Nephron (organoid): Measurements from ENCODE around the gene PPFIA4.
"Not testable (repeated sequence)": the region's sequence is repeated elsewhere in the genome, so short reads cannot be mapped to it uniquely, and the experiment has no call there.

Experiments used
- H3K27ac Mint-ChIP-seq, 3 experiments: 2 replicates each; pipeline ENCODE4 v1.8.0; 2020; ENCODE audit warnings: mixed read lengths in 3 of 3, mild to moderate bottlenecking in 2 of 3, moderate library complexity in 1 of 3
- H3K27me3 Mint-ChIP-seq: 2 replicates; pipeline ENCODE4 v1.8.0; 2021; ENCODE audit warnings: low read depth, mild to moderate bottlenecking, moderate library complexity, mixed read lengths
- H3K36me3 Mint-ChIP-seq: 2 replicates; pipeline ENCODE4 v1.8.0; 2020; ENCODE audit warnings: low read depth, mixed read lengths
- H3K4me1 Mint-ChIP-seq: 2 replicates; pipeline ENCODE4 v1.8.0; 2020; ENCODE audit warnings: mixed read lengths
- H3K4me3 Mint-ChIP-seq, 3 experiments: 2 replicates each; pipeline ENCODE4 v1.8.0; 2020; ENCODE audit warnings: mild to moderate bottlenecking in 3 of 3, mixed read lengths in 3 of 3, moderate library complexity in 2 of 3
- H3K9me3 Mint-ChIP-seq: 2 replicates; pipeline ENCODE4 v1.8.0; 2020; ENCODE audit warnings: mixed read lengths
- CTCF ChIP-seq, 3 experiments: fragments of 200-600 bp; sonication (generic); IDR thresholded peaks; one replicate each; pipeline ENCODE4 v1.5.0; 2021; ENCODE audit warnings: antibody characterized with exemption in 3 of 3; ENCODE audit not compliant: unreplicated experiment in 3 of 3

Gene PPFIA4

GRCh38 chr1:202998836-202999750 is 27.2 kb upstream of the PPFIA4 start:
- H3K27ac Mint-ChIP-seq, result no peak overlapping the region
- no peaks in the 10 kb centered on the region for H3K9me3 Mint-ChIP-seq
- H3K27me3 Mint-ChIP-seq, result peaks cover 50% of the 10 kb centered on the region
- TF ChIP-seq CTCF (IDR thresholded peaks at IDR 0.05; ENCODE audit: unreplicated experiment in 3 of 3), result peak; percentile 77 to 82 (median 79)
- H3K36me3 Mint-ChIP-seq, result no peaks in the 10 kb centered on the region
- H3K4me1 Mint-ChIP-seq, result no peaks in the 10 kb centered on the region
- no peak overlapping the region for H3K4me3 Mint-ChIP-seq

- Mint-ChIP-seq H3K9me3 (no peaks in the 10 kb centered on the region), H3K27me3 (peaks cover 38% of the 10 kb centered on the region), H3K4me3 (no peak overlapping the region), H3K36me3 (no peaks in the 10 kb centered on the region), H3K27ac (no peak overlapping the region), H3K4me1 (no peaks in the 10 kb centered on the region)
- TF ChIP-seq CTCF (IDR thresholded peaks at IDR 0.05; ENCODE audit: unreplicated experiment in 3 of 3), result no peak
These were observed 25.9 kb upstream of the PPFIA4 start for GRCh38 chr1:203000217-203000944.

GRCh38 chr1:203001986-203002385 is 24.3 kb upstream of the PPFIA4 start:
- TF ChIP-seq CTCF (IDR thresholded peaks at IDR 0.05; ENCODE audit: unreplicated experiment in 3 of 3), result no peak
- no peaks in the 10 kb centered on the region for H3K36me3 Mint-ChIP-seq
- peaks cover 23% of the 10 kb centered on the region for H3K27me3 Mint-ChIP-seq
- H3K9me3 Mint-ChIP-seq, result no peaks in the 10 kb centered on the region
- H3K27ac Mint-ChIP-seq, result no peak overlapping the region
- no peak overlapping the region for H3K4me3 Mint-ChIP-seq
- H3K4me1 Mint-ChIP-seq, result peaks cover 3% of the 10 kb centered on the region

- peaks cover 13% of the 10 kb centered on the region for H3K27me3 Mint-ChIP-seq
- peaks cover 3% of the 10 kb centered on the region for H3K36me3 Mint-ChIP-seq
- TF ChIP-seq CTCF (IDR thresholded peaks at IDR 0.05; ENCODE audit: unreplicated experiment in 3 of 3), result no peak
- H3K4me3 Mint-ChIP-seq, result no peak overlapping the region
- H3K9me3 Mint-ChIP-seq, result no peaks in the 10 kb centered on the region
- H3K27ac Mint-ChIP-seq, result no peak overlapping the region
- peaks cover 9% of the 10 kb centered on the region for H3K4me1 Mint-ChIP-seq
These were observed 23.3 kb upstream of the PPFIA4 start for GRCh38 chr1:203002951-203003350.

- not testable (repeated sequence) for H3K9me3 Mint-ChIP-seq, H3K27me3 Mint-ChIP-seq
- peak overlapping the region; percentile 87 to 98 (median 97) for H3K4me3 Mint-ChIP-seq
- peak overlapping the region; percentile 93 to 98 (median 97) for H3K27ac Mint-ChIP-seq
- peaks cover 20% of the 10 kb centered on the region for H3K4me1 Mint-ChIP-seq
- H3K36me3 Mint-ChIP-seq, result peaks cover 18% of the 10 kb centered on the region
These were observed 20.7 kb upstream of the PPFIA4 start for GRCh38 chr1:203005395-203006142.
